H1 (cell line): ENCODE data around the gene TFCP2. TPM values are rescaled to one million over a fixed set of nuclear protein-coding genes. Genes with fewer than 3 reads are reported as not detected.

Experiments used
- CTCF ChIA-PET: fragments of 300-600 bp; sonication (Branson Sonifier 250); formaldehyde crosslinking; loops from one replicate; lab custom pipeline; 2021; ENCODE audit not compliant: partially characterized antibody; lab: Charles Lee
- POLR2A ChIA-PET: fragments of 300-600 bp; sonication (Branson Sonifier 250); formaldehyde crosslinking; loops from one replicate; lab custom pipeline; 2021; ENCODE audit warnings: inconsistent platforms; ENCODE audit not compliant: partially characterized antibody; lab: Charles Lee
- DNase-seq, 2 experiments: peaks; one replicate each; pipeline versions ENCODE4 v3.0.0 to v3.0.0-alpha.2; 2010 to 2022; ENCODE audit warnings: low spot score in 2 of 2, low read depth in 1 of 2, mixed read lengths in 1 of 2
- FAIRE-seq: peaks from 2 replicates; lab custom pipeline; 2011; peaks lifted over from hg19 to GRCh38; lab: Jason Lieb, UNC
- H2AFZ ChIP-seq: 2 replicates; pipeline ENCODE4 v1.8.1; 2012; ENCODE audit warnings: low read length, inconsistent platforms
- H2AK5ac ChIP-seq: 2 replicates; pipeline ENCODE4 v1.6.1; 2013; ENCODE audit warnings: low read depth, low read length
- H2BK120ac ChIP-seq: replicated peaks from 2 replicates; pipeline ENCODE3; 2013; ENCODE audit warnings: low read depth, low read length, inconsistent platforms
- H2BK12ac ChIP-seq: 2 replicates; pipeline ENCODE4 v1.6.1; 2013; ENCODE audit warnings: low read depth, low read length
- H2BK15ac ChIP-seq: 2 replicates; pipeline ENCODE4 v1.6.1; 2013; ENCODE audit warnings: low read length
- H2BK20ac ChIP-seq: 2 replicates; pipeline ENCODE4 v1.6.1; 2013; ENCODE audit warnings: low read length
- H2BK5ac ChIP-seq: 2 replicates; pipeline ENCODE4 v1.6.1; 2013; ENCODE audit warnings: low read depth, low read length
- H3K14ac ChIP-seq: 2 replicates; pipeline ENCODE4 v1.6.1; 2013; ENCODE audit warnings: inconsistent platforms; ENCODE audit not compliant: insufficient read length
- H3K18ac ChIP-seq: 2 replicates; pipeline ENCODE4 v1.6.1; 2013; ENCODE audit warnings: low read length; ENCODE audit errors: extremely low read depth
- H3K23ac ChIP-seq: 2 replicates; pipeline ENCODE4 v1.6.1; 2013; ENCODE audit warnings: inconsistent platforms; ENCODE audit not compliant: insufficient read length
- H3K23me2 ChIP-seq: 2 replicates; pipeline ENCODE4 v1.6.1; 2013; ENCODE audit warnings: low read depth, low read length
- H3K27ac ChIP-seq: 2 replicates; pipeline ENCODE4 v1.6.1; 2011; ENCODE audit warnings: low read depth, low read length, inconsistent platforms
- H3K27me3 ChIP-seq, 4 experiments: replicated peaks in 1 of 4; 1 replicate in 1 of 4; 2 replicates in 3 of 4; pipeline versions ENCODE4 v1.6.1 to v1.8.1; 2011 to 2013; ENCODE audit warnings: low read length in 3 of 4, mild to moderate bottlenecking in 3 of 4, inconsistent platforms in 2 of 4, mixed read lengths in 2 of 4, moderate library complexity in 1 of 4; ENCODE audit not compliant: control insufficient read depth in 3 of 4, insufficient read depth in 3 of 4; ENCODE audit errors: extremely low read depth in 1 of 4
- H3K36me3 ChIP-seq, 4 experiments: 2 replicates each; pipeline versions ENCODE4 v1.6.1 to v1.8.1; 2011 to 2013; ENCODE audit warnings: mild to moderate bottlenecking in 4 of 4, low read length in 3 of 4, moderate library complexity in 2 of 4, control low read depth in 1 of 4, inconsistent platforms in 1 of 4; ENCODE audit not compliant: insufficient read depth in 4 of 4, control insufficient read depth in 2 of 4
- H3K4ac ChIP-seq: replicated peaks from 2 replicates; pipeline ENCODE3; 2013; ENCODE audit warnings: low read length, low read depth, mixed read lengths, inconsistent platforms; ENCODE audit not compliant: insufficient read length
- H3K4me1 ChIP-seq, 4 experiments: replicated peaks in 1 of 4; 1 replicate in 1 of 4; 2 replicates in 3 of 4; pipeline versions ENCODE4 v1.6.1 to v1.8.1; 2011 to 2013; ENCODE audit warnings: low read length in 3 of 4, inconsistent platforms in 2 of 4, mixed read lengths in 1 of 4; ENCODE audit not compliant: insufficient read depth in 4 of 4, control insufficient read depth in 3 of 4
- H3K4me2 ChIP-seq, 2 experiments: 2 replicates each; pipeline versions ENCODE4 v1.6.1 to v1.8.1; 2011 to 2013; ENCODE audit warnings: low read depth in 2 of 2, low read length in 2 of 2, control low read depth in 1 of 2, inconsistent platforms in 1 of 2, mild to moderate bottlenecking in 1 of 2; ENCODE audit not compliant: insufficient read depth in 1 of 2
- H3K4me3 ChIP-seq, 4 experiments: fragments of 200-600, 300-600 bp in 1 of 4; sonication (generic), shearing (Covaris generic), sonication (Bioruptor Twin) in 1 of 4; 2 replicates each; pipeline versions ENCODE4 v1.5.1 to v1.8.1; 2011 to 2016; ENCODE audit warnings: low read length in 4 of 4, low read depth in 3 of 4, control low read depth in 2 of 4, inconsistent platforms in 2 of 4, mild to moderate bottlenecking in 2 of 4, mixed read lengths in 1 of 4, moderate library complexity in 1 of 4; ENCODE audit not compliant: insufficient read depth in 2 of 4; ENCODE audit errors: extremely low read depth in 1 of 4
- H3K56ac ChIP-seq: replicated peaks from 2 replicates; pipeline ENCODE3; 2013; ENCODE audit warnings: low read depth, mild to moderate bottlenecking, mixed read lengths, low read length, inconsistent platforms; ENCODE audit not compliant: insufficient read length
- H3K79me1 ChIP-seq: 2 replicates; pipeline ENCODE4 v1.6.1; 2013; ENCODE audit warnings: low read depth, low read length, control low read depth
- H3K79me2 ChIP-seq, 2 experiments: 2 replicates each; pipeline versions ENCODE4 v1.6.1 to v1.8.1; 2012 to 2013; ENCODE audit warnings: low read length in 2 of 2, mild to moderate bottlenecking in 2 of 2, inconsistent platforms in 1 of 2; ENCODE audit not compliant: insufficient read depth in 2 of 2, control insufficient read depth in 1 of 2
- H3K9ac ChIP-seq, 4 experiments: replicated peaks in 1 of 4; 1 replicate in 1 of 4; 2 replicates in 3 of 4; pipeline versions ENCODE4 v1.6.1 to v1.8.1; 2011 to 2013; ENCODE audit warnings: low read depth in 3 of 4, low read length in 3 of 4, control low read depth in 2 of 4, mild to moderate bottlenecking in 2 of 4, moderate library complexity in 2 of 4, inconsistent platforms in 1 of 4; ENCODE audit errors: extremely low read depth in 1 of 4
- H3K9me3 ChIP-seq, 2 experiments: 2 replicates each; pipeline versions ENCODE4 v1.6.1 to v1.8.1; 2012 to 2013; ENCODE audit warnings: mild to moderate bottlenecking in 2 of 2, moderate library complexity in 2 of 2, control low read depth in 1 of 2, inconsistent platforms in 1 of 2, low read depth in 1 of 2, low read length in 1 of 2, mixed read lengths in 1 of 2; ENCODE audit not compliant: insufficient read depth in 2 of 2
- H4K20me1 ChIP-seq, 2 experiments: replicated peaks in 1 of 2; 2 replicates each; pipeline versions ENCODE3 to v1.8.1; 2011 to 2013; ENCODE audit warnings: inconsistent platforms in 2 of 2, low read length in 2 of 2, mild to moderate bottlenecking in 1 of 2; ENCODE audit not compliant: insufficient read depth in 2 of 2, control insufficient read depth in 1 of 2
- H4K5ac ChIP-seq: 2 replicates; pipeline ENCODE4 v1.6.1; 2013; ENCODE audit warnings: low read length, low read depth, mixed read lengths, inconsistent platforms; ENCODE audit not compliant: insufficient read length
- H4K8ac ChIP-seq: 2 replicates; pipeline ENCODE4 v1.8.0; 2013; ENCODE audit warnings: mild to moderate bottlenecking, moderate library complexity, low read length, inconsistent platforms; ENCODE audit not compliant: insufficient read depth; ENCODE audit errors: extremely low read depth
- H4K91ac ChIP-seq: replicated peaks from 2 replicates; pipeline ENCODE3; 2013; ENCODE audit warnings: low read length, mixed read lengths, inconsistent platforms; ENCODE audit not compliant: insufficient read length
- CBX5 ChIP-seq: fragments of 300-800, 300-1000 bp; sonication (generic); IDR thresholded peaks from 2 replicates; pipeline ENCODE4 v1.7.1; 2016; ENCODE audit warnings: antibody characterized with exemption, low read length, low read depth
- CHD2 ChIP-seq: IDR thresholded peaks from 2 replicates; pipeline ENCODE4 v1.6.1; 2012; ENCODE audit warnings: low read length, improper control_type of control experiment
- EP300 ChIP-seq, 2 experiments: IDR thresholded peaks; 1 replicate in 1 of 2; 2 replicates in 1 of 2; pipeline ENCODE4 v1.6.1; 2011 to 2012; ENCODE audit warnings: low read depth in 2 of 2, low read length in 2 of 2, mild to moderate bottlenecking in 2 of 2, borderline replicate concordance in 1 of 2, inconsistent platforms in 1 of 2, moderate library complexity in 1 of 2
- HDAC2 ChIP-seq, 2 experiments: fragments of 300-600 bp in 1 of 2; sonication (generic) in 1 of 2; IDR thresholded peaks; 2 replicates each; pipeline ENCODE4 v1.6.1; 2011 to 2012; ENCODE audit warnings: low read depth in 2 of 2, low read length in 2 of 2, mild to moderate bottlenecking in 2 of 2, moderate library complexity in 2 of 2, borderline replicate concordance in 1 of 2, inconsistent platforms in 1 of 2
- HDAC6 ChIP-seq: IDR thresholded peaks from one replicate; pipeline ENCODE4 v1.7.1; 2012; ENCODE audit warnings: low read depth, mild to moderate bottlenecking, inconsistent platforms, low read length, moderate library complexity
- POU5F1 ChIP-seq: IDR thresholded peaks from 2 replicates; pipeline ENCODE4 v1.6.1; 2011; ENCODE audit warnings: low read depth, mild to moderate bottlenecking, low read length, moderate library complexity
- RBBP5 ChIP-seq: IDR thresholded peaks from 2 replicates; pipeline ENCODE4 v1.7.1; 2012; ENCODE audit warnings: low read depth, mild to moderate bottlenecking, inconsistent platforms, low read length, moderate library complexity, borderline replicate concordance
- RNF2 ChIP-seq: fragments of 200-900, 300-1000 bp; sonication (generic); IDR thresholded peaks from 2 replicates; pipeline ENCODE4 v1.7.1; 2016; ENCODE audit warnings: borderline replicate concordance, low read depth, mild to moderate bottlenecking, antibody characterized with exemption, low read length; ENCODE audit not compliant: poor library complexity, severe bottlenecking; ENCODE audit errors: missing control alignments
- SIRT6 ChIP-seq: IDR thresholded peaks from one replicate; pipeline ENCODE4 v1.7.1; 2012; ENCODE audit warnings: low read length, inconsistent platforms
- SIX5 ChIP-seq: IDR thresholded peaks from 2 replicates; pipeline ENCODE4 v1.6.1; 2011; ENCODE audit warnings: mild to moderate bottlenecking, low read depth, low read length
- WGBS, 2 experiments: shearing (Covaris generic) in 1 of 2; methylation state at CpG; one replicate each; pipeline versions ENCODE4 v1.1.6 to v1.1.7; 2013 to 2015; ENCODE audit warnings: low lambda C conversion rate in 2 of 2, mixed read lengths in 2 of 2, inconsistent platforms in 1 of 2, low coverage in 1 of 2, missing lambda C conversion rate in 1 of 2; ENCODE audit not compliant: insufficient replicate concordance in 2 of 2, insufficient coverage in 1 of 2, insufficient read length in 1 of 2; ENCODE audit errors: extremely low coverage in 1 of 2, missing lambda C conversion rate in 1 of 2; 5-methylcytosine and 5-hydroxymethylcytosine counted together
- polyA plus RNA-seq, 7 experiments: library from polyadenylated mRNA; depleted of rRNA in 3 of 7; stranded (reverse) in 5 of 7; unstranded in 2 of 7; fragments of >200 nt in 5 of 7; fragments of 200-250 nt in 2 of 7; gene quantifications; 1 replicate in 5 of 7; 2 replicates in 1 of 7; 4 replicates in 1 of 7; pipeline versions ENCODE4 v1.2.1 to v1.2.3, GENCODE V29; 2011 to 2013; ENCODE audit warnings: missing spikeins in 2 of 7, mixed read lengths in 2 of 7
- total RNA-seq: library from RNA; stranded (reverse); fragmentation: NEBNext Ultra II Directional; extraction: Animal tissue kit (Norgen Biotek cat#: 25700); gene quantifications from 2 replicates; pipeline ENCODE4 v1.2.1, GENCODE V29; 2021

Gene TFCP2
- total and polyA plus RNA-seq, 2 of the 8 experiments (the other 6 are each of a cell fraction or from before 2014, with no cell fraction given) = 19.8 to 49.2 TPM

- Histone ChIP-seq H2BK15ac (no peak overlapping the region), H3K14ac (no peak overlapping the region), H4K20me1 (peaks cover 2 to 4% of the 10 kb centered on the region in 2 experiments), H3K9me3 (no peaks in the 10 kb centered on the region), H2BK20ac (no peak overlapping the region), H2AFZ (no peak overlapping the region), H2BK120ac (no peak overlapping the region), H3K79me1 (peaks cover 7% of the 10 kb centered on the region), H3K4me1 (no peaks in the 10 kb centered on the region), H3K79me2 (peaks cover 5 to 39% of the 10 kb centered on the region in 2 experiments; a peak in 3 of 4 replicates), H2BK12ac (no peak overlapping the region), H2AK5ac (no peak overlapping the region), H3K4ac (no peak overlapping the region), H3K23me2 (no peaks in the 10 kb centered on the region), H3K36me3 (peaks cover 6 to 24% (median 12%) of the 10 kb centered on the region in 4 experiments; a peak in 7 of 8 replicates), H3K27ac (no peak overlapping the region), H3K4me2 (no peak overlapping the region), H4K91ac (no peak overlapping the region), H2BK5ac (no peak overlapping the region; the same call in 1 of the 2 replicates), H3K56ac (no peak overlapping the region), H4K8ac (no peak overlapping the region), H3K23ac (no peak overlapping the region), H3K9ac (no peak overlapping the region), H4K5ac (no peak overlapping the region), H3K18ac (no peak overlapping the region), H3K4me3 (no peak overlapping the region), H3K27me3 (no peaks in the 10 kb centered on the region)
- ChIA-PET POLR2A (interaction anchor here (0.6 to 2.7 kb wide), 6 partner anchors 14 to 719 kb away, joined by 3 to 9 read pairs (median 3); no protein-coding TSS in a partner anchor), CTCF (interaction anchor here (0.6 to 2.9 kb wide), 4 partner anchors 27 to 265 kb away, joined by 3 to 9 read pairs (median 3); no protein-coding TSS in a partner anchor)
- WGBS, 2 experiments = 94% methylated on average over 10 of the region's 10 CpGs; no CpG with 5 or more reads in 1 of the 2 experiments
- FAIRE-seq = no peak
- no peak for DNase-seq
- TF ChIP-seq POU5F1 (no peak), SIRT6 (no peak), RNF2 (no peak), HDAC2 (IDR thresholded peaks at IDR 0.05; ENCODE audit: borderline replicate concordance in 1 of 2, low read depth in 2 of 2, low read length in 2 of 2) (no peak), SIX5 (no peak), CBX5 (no peak), EP300 (IDR thresholded peaks at IDR 0.05; ENCODE audit: borderline replicate concordance in 1 of 2, low read depth in 2 of 2, low read length in 2 of 2) (no peak), RBBP5 (no peak), CHD2 (no peak), HDAC6 (no peak)
These were observed 96.6 kb downstream of the TFCP2 start for GRCh38 chr12:51076236-51076930.
